NT2/D1 (cell line): Measurements from ENCODE around the gene A2ML1.
"Not testable (repeated sequence)": the region's sequence is repeated elsewhere in the genome, so short reads cannot be mapped to it uniquely, and the experiment has no call there.

ENCODE experiments used
- DNase-seq: peaks from one replicate; pipeline ENCODE4 v3.0.0-alpha.2; 2011; ENCODE audit warnings: low read depth, low spot score
- H3K27me3 ChIP-seq: 2 replicates; pipeline ENCODE4 v1.6.0; 2011; ENCODE audit warnings: mild to moderate bottlenecking; ENCODE audit not compliant: insufficient read length, insufficient read depth
- H3K36me3 ChIP-seq: 2 replicates; pipeline ENCODE4 v1.6.1; 2011; ENCODE audit warnings: mild to moderate bottlenecking, low read length, mixed read lengths; ENCODE audit not compliant: insufficient read depth, insufficient read length
- H3K4me1 ChIP-seq: 2 replicates; pipeline ENCODE4 v1.5.1; 2011; ENCODE audit not compliant: insufficient read depth, insufficient read length
- H3K4me3 ChIP-seq: 2 replicates; pipeline ENCODE4 v1.5.1; 2011; ENCODE audit warnings: low read depth; ENCODE audit not compliant: insufficient read length
- H3K9ac ChIP-seq: 2 replicates; pipeline ENCODE4 v1.6.0; 2011; ENCODE audit warnings: low read depth; ENCODE audit not compliant: insufficient read length
- H3K9me3 ChIP-seq: 2 replicates; pipeline ENCODE4 v1.5.1; 2011; ENCODE audit warnings: mild to moderate bottlenecking, low read length; ENCODE audit not compliant: insufficient read depth
- SUZ12 ChIP-seq: IDR thresholded peaks from 2 replicates; pipeline ENCODE4 v1.6.1; 2011; ENCODE audit not compliant: insufficient read length, insufficient read depth; ENCODE audit errors: extremely low read depth
- YY1 ChIP-seq: IDR thresholded peaks from 2 replicates; pipeline ENCODE4 v1.6.1; 2011; ENCODE audit not compliant: insufficient read length, insufficient read depth
- ZNF274 ChIP-seq: IDR thresholded peaks from 2 replicates; pipeline ENCODE4 v1.6.1; 2011; ENCODE audit warnings: mild to moderate bottlenecking, low read depth, low read length

The A2ML1 gene

GRCh38 chr12:8890313-8891085 is 68.1 kb downstream of the A2ML1 start:
- peak; percentile 87 for DNase-seq
- TF ChIP-seq SUZ12: no peak
- no peak for TF ChIP-seq YY1
- no peak for TF ChIP-seq ZNF274
- no peak overlapping the region for H3K4me3 ChIP-seq

GRCh38 chr12:8891976-8892375 is 69.6 kb downstream of the A2ML1 start:
- DNase-seq: no peak
- H3K9ac ChIP-seq: no peak overlapping the region
- H3K4me3 ChIP-seq: no peak overlapping the region
- peaks cover 9% of the 10 kb centered on the region; the same call in 1 of the 2 replicates for H3K9me3 ChIP-seq
- H3K4me1 ChIP-seq: no peaks in the 10 kb centered on the region
- TF ChIP-seq SUZ12 (no peak), ZNF274 (no peak), YY1 (no peak)
- no peaks in the 10 kb centered on the region for H3K27me3 ChIP-seq
- H3K36me3 ChIP-seq: no peaks in the 10 kb centered on the region

More at GRCh38 chr12:8890313-8891085, 68.1 kb downstream of the A2ML1 start:
- Histone ChIP-seq H3K27me3 (no peaks in the 10 kb centered on the region), H3K4me1 (no peaks in the 10 kb centered on the region), H3K36me3 (no peaks in the 10 kb centered on the region), H3K9ac (peak overlapping the region; percentile 6), H3K9me3 (peaks cover 9% of the 10 kb centered on the region; the same call in 1 of the 2 replicates)

GRCh38 chr12:8894378-8894777 is 72.0 kb downstream of the A2ML1 start:
- Histone ChIP-seq H3K27me3 (no peaks in the 10 kb centered on the region), H3K4me3 (no peak overlapping the region), H3K9me3 (no peaks in the 10 kb centered on the region), H3K4me1 (no peaks in the 10 kb centered on the region), H3K36me3 (no peaks in the 10 kb centered on the region), H3K9ac (no peak overlapping the region)
- no peak for DNase-seq
- no peak for TF ChIP-seq YY1
- TF ChIP-seq ZNF274: no peak
- TF ChIP-seq SUZ12: no peak

- H3K4me3 ChIP-seq: no peak overlapping the region
- no peaks in the 10 kb centered on the region for H3K27me3 ChIP-seq
- DNase-seq: no peak
- TF ChIP-seq SUZ12 (no peak), ZNF274 (no peak), YY1 (no peak)
- no peak overlapping the region for H3K9ac ChIP-seq
- H3K36me3 ChIP-seq: no peaks in the 10 kb centered on the region
- H3K9me3 ChIP-seq: no peaks in the 10 kb centered on the region; the same call in 1 of the 2 replicates
- H3K4me1 ChIP-seq: no peaks in the 10 kb centered on the region
Measured at GRCh38 chr12:8894986-8895385, 72.6 kb downstream of the A2ML1 start.

- no peaks in the 10 kb centered on the region for H3K4me1 ChIP-seq
- no peak overlapping the region for H3K9ac ChIP-seq
- no peaks in the 10 kb centered on the region for H3K36me3 ChIP-seq
- no peak overlapping the region for H3K4me3 ChIP-seq
- no peaks in the 10 kb centered on the region for H3K27me3 ChIP-seq
- no peak for TF ChIP-seq SUZ12
- TF ChIP-seq YY1: no peak
- TF ChIP-seq ZNF274: no peak
- no peak for DNase-seq
- H3K9me3 ChIP-seq: peaks cover 13% of the 10 kb centered on the region; the same call in 1 of the 2 replicates
Measured at GRCh38 chr12:8897081-8897480, 74.7 kb downstream of the A2ML1 start.

GRCh38 chr12:8899830-8900229 is 77.4 kb downstream of the A2ML1 start:
- Histone ChIP-seq H3K27me3 (no peaks in the 10 kb centered on the region), H3K4me1 (no peaks in the 10 kb centered on the region), H3K4me3 (no peak overlapping the region), H3K9me3 (peaks cover 13% of the 10 kb centered on the region; the same call in 1 of the 2 replicates), H3K9ac (no peak overlapping the region), H3K36me3 (no peaks in the 10 kb centered on the region)
- TF ChIP-seq SUZ12 (no peak), ZNF274 (no peak), YY1 (no peak)
- no peak for DNase-seq

- peaks cover 13% of the 10 kb centered on the region; the same call in 1 of the 2 replicates for H3K9me3 ChIP-seq
- H3K4me3 ChIP-seq, H3K9ac ChIP-seq, DNase-seq, H3K36me3 ChIP-seq, H3K27me3 ChIP-seq, H3K4me1 ChIP-seq: not testable (repeated sequence)
Measured at GRCh38 chr12:8902703-8903102, 80.3 kb downstream of the A2ML1 start.
